Spinal cord (tissue), 10 donors: ENCODE data around the gene KRTAP9-8. TPM values are rescaled to one million over a fixed set of nuclear protein-coding genes. Genes with fewer than 3 reads are reported as not detected.
"Not testable (repeated sequence)": the region's sequence is repeated elsewhere in the genome, so short reads cannot be mapped to it uniquely, and the experiment has no call there.

Source experiments
- DNase-seq, 6 donors: peaks; one replicate each; pipeline versions ENCODE4 v3.0.0 to v3.0.0-alpha.2; 2013 to 2015; ENCODE audit warnings: low spot score in 6 of 6, low read depth in 4 of 6
- H3K27ac ChIP-seq: one replicate; pipeline ENCODE4 v1.5.1; 2013; ENCODE audit warnings: low read depth, low read length, control low read depth
- H3K27me3 ChIP-seq: one replicate; pipeline ENCODE4 v1.6.1; 2013; ENCODE audit warnings: low read length; ENCODE audit not compliant: control insufficient read depth, insufficient read depth
- H3K36me3 ChIP-seq: one replicate; pipeline ENCODE4 v1.6.1; 2013; ENCODE audit warnings: low read length; ENCODE audit not compliant: control insufficient read depth, insufficient read depth
- H3K4me1 ChIP-seq: one replicate; pipeline ENCODE4 v1.6.1; 2013; ENCODE audit warnings: low read length; ENCODE audit not compliant: control insufficient read depth, insufficient read depth
- H3K4me3 ChIP-seq: one replicate; pipeline ENCODE4 v1.5.1; 2013; ENCODE audit warnings: low read depth, low read length, control low read depth
- H3K9me3 ChIP-seq: one replicate; pipeline ENCODE4 v1.6.1; 2013; ENCODE audit warnings: low read length; ENCODE audit not compliant: control insufficient read depth, insufficient read depth
- WGBS: methylation state at CpG from one replicate; pipeline ENCODE4 v1.1.5; 2013; ENCODE audit warnings: missing lambda C conversion rate; ENCODE audit not compliant: insufficient coverage; 5-methylcytosine and 5-hydroxymethylcytosine counted together
- polyA plus RNA-seq, 2 donors: library from polyadenylated mRNA; unstranded; fragments of 120-200 nt; gene quantifications; one replicate each; pipeline ENCODE4 v1.2.1, GENCODE V29; 2013; ENCODE audit not compliant: insufficient read length in 2 of 2
- small RNA-seq: library from RNA; depleted of rRNA; stranded (forward); fragments of <200 nt; gene quantifications from one replicate; pipeline ENCODE3, GENCODE V24; 2014; ENCODE audit warnings: low replicate concordance
- total RNA-seq, 2 donors: library from RNA; depleted of rRNA in 1 of 2; stranded (reverse); fragments of 120-200 nt in 1 of 2; fragments of >200 nt in 1 of 2; gene quantifications; one replicate each; pipeline versions ENCODE4 v1.2.3 to v1.2.4, GENCODE V29; 2013 to 2014
- donor health status: healthy.

KRTAP9-8 gene
- total and polyA plus RNA-seq, 4 donors: not detected

DNA sequence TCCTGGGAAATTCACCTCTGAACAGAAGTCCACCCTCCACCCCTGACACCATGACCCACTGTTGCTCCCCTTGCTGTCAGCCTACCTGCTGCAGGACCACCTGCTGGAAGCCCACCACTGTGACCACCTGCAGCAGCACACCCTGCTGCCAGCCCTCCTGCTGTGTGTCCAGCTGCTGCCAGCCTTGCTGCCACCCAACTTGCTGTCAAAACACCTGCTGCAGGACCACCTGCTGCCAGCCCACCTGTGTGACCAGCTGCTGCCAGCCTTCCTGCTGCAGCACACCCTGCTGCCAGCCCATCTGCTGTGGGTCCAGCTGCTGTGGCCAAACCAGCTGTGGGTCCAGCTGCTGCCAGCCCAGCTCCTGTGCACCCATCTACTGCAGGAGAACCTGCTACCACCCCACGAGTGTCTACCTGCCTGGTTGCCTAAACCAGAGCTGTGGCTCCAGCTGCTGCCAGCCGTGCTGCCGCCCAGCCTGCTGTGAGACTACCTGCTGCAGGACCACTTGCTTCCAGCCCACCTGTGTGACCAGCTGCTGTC is 37.9 kb downstream of the KRTAP9-8 start, which contains the start of gene KRTAP9-7:
Gene KRTAP9-7, plus strand, starts transcription at position 51 of the 543 bp plus-strand sequence. Its CDS starts 0 bp downstream, at position 51.
- H3K27me3 ChIP-seq, H3K4me1 ChIP-seq, H3K9me3 ChIP-seq, H3K36me3 ChIP-seq, H3K27ac ChIP-seq, DNase-seq, H3K4me3 ChIP-seq: not testable (repeated sequence)
- 81% methylated on average over 3 of the region's 3 CpGs for WGBS

DNA sequence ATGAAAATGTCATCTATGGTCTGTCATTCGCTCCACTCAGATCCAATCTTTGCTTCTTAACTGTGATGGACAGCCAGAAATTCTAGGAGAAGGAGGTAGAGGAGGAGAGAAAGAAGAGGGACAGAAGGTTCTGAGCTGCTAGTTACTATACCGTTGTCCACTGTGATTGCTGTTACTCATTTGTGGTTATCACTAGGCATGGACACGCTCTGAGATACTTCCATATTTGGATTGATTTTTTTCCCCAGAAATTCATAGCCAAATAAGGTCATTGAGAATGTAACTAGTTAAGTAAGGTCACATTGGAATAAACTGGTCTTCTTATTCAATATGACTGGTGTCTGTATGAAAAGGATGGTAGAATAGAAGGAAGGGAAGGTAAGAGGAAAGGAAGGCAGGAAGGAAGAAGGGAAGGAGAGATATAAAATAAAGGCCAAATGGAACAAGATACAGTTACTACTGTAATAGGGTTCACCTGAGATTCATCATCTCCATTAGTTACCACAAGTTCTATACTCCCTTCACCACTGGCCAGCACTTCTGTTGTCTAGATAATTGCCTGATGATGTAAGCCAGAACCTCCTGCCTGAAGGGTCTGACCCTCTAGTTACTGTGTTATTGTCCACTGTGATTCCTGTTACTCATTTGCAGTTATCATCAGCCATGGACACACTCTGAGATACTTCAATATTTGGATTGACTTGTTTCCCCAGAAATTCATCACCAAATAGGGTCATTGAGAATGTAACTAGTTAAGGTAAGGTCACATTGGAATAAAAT is 40.6 kb downstream of the KRTAP9-8 start:
- Histone ChIP-seq H3K9me3 (no peaks in the 10 kb centered on the region), H3K27ac (no peak overlapping the region), H3K27me3 (no peaks in the 10 kb centered on the region), H3K36me3 (no peaks in the 10 kb centered on the region), H3K4me3 (no peak overlapping the region), H3K4me1 (no peaks in the 10 kb centered on the region)
- 100% methylated on average over 1 of the region's 3 CpGs for WGBS
- DNase-seq: peak in 1 of 6 donors; percentile 0

DNA sequence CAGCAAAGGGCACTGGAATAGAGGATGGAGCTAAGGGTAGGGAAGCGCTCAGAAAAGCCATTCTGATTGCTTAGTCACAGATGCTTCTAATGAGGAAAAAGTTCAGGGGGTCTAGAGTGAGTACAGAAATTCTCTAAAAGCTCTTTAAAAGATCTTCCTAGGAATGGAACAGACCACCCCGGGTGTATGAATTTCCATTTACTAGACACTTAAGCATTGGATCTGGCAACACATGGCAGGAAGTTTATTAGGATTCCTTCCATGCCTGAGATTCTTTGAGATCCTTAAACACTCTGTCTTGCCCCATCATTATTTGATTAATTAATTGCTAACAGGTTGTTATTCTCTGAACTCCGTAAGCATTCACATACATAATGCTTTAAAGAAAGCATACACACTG is 46.2 kb downstream of the KRTAP9-8 start:
- Histone ChIP-seq H3K36me3 (no peaks in the 10 kb centered on the region), H3K4me3 (no peak overlapping the region), H3K4me1 (no peaks in the 10 kb centered on the region), H3K27ac (no peak overlapping the region), H3K9me3 (no peaks in the 10 kb centered on the region), H3K27me3 (no peaks in the 10 kb centered on the region)
- 80% methylated on average over 1 of the region's 3 CpGs for WGBS
- peak in 1 of 6 donors; percentile 6 for DNase-seq

DNA sequence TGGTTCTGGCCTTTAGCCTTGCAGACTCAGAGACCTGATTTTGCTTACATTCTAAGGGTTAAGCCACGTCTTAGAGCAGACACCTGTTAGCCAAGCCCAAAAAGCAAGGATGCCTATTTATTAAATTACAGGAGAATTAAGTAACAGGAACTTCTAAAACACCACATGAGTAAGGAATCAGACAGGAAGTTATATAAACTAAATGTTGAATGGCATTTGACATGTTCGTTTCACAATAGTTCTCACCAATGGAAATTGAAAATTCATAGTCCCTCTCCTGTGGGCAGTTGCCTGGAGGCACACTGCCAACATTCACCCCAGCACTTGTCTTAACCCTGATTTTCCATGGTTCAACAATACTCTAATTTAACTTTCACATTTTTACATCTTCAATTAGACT is 46.7 kb downstream of the KRTAP9-8 start:
- Histone ChIP-seq H3K27ac (no peak overlapping the region), H3K27me3 (no peaks in the 10 kb centered on the region), H3K9me3 (no peaks in the 10 kb centered on the region), H3K4me3 (no peak overlapping the region), H3K36me3 (no peaks in the 10 kb centered on the region), H3K4me1 (no peaks in the 10 kb centered on the region)
- DNase-seq: peak in 1 of 6 donors; percentile 0
- WGBS: no CpG with 5 or more reads among the region's 2 CpGs

DNA sequence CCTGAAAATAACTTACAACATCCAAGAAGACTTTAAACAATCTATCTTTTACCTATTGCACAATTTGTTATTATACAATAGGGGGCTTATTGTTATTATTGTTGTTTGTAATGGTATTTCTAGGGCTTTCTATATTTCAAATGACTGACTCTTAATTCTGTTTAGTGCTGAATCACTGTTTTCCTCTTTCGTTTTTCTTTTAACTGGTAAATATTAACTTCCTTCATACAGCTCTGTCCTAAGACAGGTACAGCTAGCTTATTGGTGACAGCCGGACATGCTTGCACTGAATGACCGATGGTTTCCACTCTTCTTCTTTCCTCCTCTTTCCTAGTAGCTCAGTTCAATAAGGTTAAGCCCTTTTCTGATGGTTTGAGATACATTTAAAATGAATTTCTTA is 49.3 kb downstream of the KRTAP9-8 start:
- no peaks in the 10 kb centered on the region for H3K9me3 ChIP-seq
- H3K27me3 ChIP-seq: no peaks in the 10 kb centered on the region
- H3K36me3 ChIP-seq: no peaks in the 10 kb centered on the region
- H3K4me3 ChIP-seq: no peak overlapping the region
- H3K27ac ChIP-seq: no peak overlapping the region
- no peaks in the 10 kb centered on the region for H3K4me1 ChIP-seq
- WGBS: 100% methylated on average over 1 of the region's 3 CpGs
- no peak for DNase-seq

Small RNA genes lying within 50 kb of the gene (small RNA-seq; reads per million reads assigned to genes)
- gene KRTAP9-10P: not detected

Other genes starting within 250 kb of the KRTAP9-8 start
Only the 30 nearest of the 41 such genes appear.
- gene KRTAP2-2, start 182.8 kb upstream of the KRTAP9-8 start, total RNA-seq: not detected
- not detected for gene KRTAP2-2, start 182.8 kb upstream of the KRTAP9-8 start, polyA plus RNA-seq
- gene KRTAP2-3, start 177.9 kb upstream of the KRTAP9-8 start, total RNA-seq: not detected
- not detected for gene KRTAP2-3, start 177.9 kb upstream of the KRTAP9-8 start, polyA plus RNA-seq
- gene KRTAP2-4, start 172.1 kb upstream of the KRTAP9-8 start, total RNA-seq: not detected
- gene KRTAP2-4, start 172.1 kb upstream of the KRTAP9-8 start, polyA plus RNA-seq: not detected
- not detected for gene KRTAP4-7, start 153.8 kb upstream of the KRTAP9-8 start, total RNA-seq
- gene KRTAP4-7, start 153.8 kb upstream of the KRTAP9-8 start, polyA plus RNA-seq: not detected
- gene KRTAP4-8, start 139.9 kb upstream of the KRTAP9-8 start, total RNA-seq: not detected
- not detected for gene KRTAP4-8, start 139.9 kb upstream of the KRTAP9-8 start, polyA plus RNA-seq
- gene KRTAP4-16, start 135.8 kb upstream of the KRTAP9-8 start, total RNA-seq: not detected
- gene KRTAP4-16, start 135.8 kb upstream of the KRTAP9-8 start, polyA plus RNA-seq: not detected
- gene KRTAP4-9, start 132.6 kb upstream of the KRTAP9-8 start, total RNA-seq: not detected
- gene KRTAP4-9, start 132.6 kb upstream of the KRTAP9-8 start, polyA plus RNA-seq: not detected
- gene KRTAP4-11, start 119.6 kb upstream of the KRTAP9-8 start, total RNA-seq: not detected
- gene KRTAP4-11, start 119.6 kb upstream of the KRTAP9-8 start, polyA plus RNA-seq: not detected
- gene KRTAP4-12, start 113.8 kb upstream of the KRTAP9-8 start, total RNA-seq: not detected
- not detected for gene KRTAP4-12, start 113.8 kb upstream of the KRTAP9-8 start, polyA plus RNA-seq
- not detected for gene KRTAP4-6, start 97.5 kb upstream of the KRTAP9-8 start, total RNA-seq
- not detected for gene KRTAP4-6, start 97.5 kb upstream of the KRTAP9-8 start, polyA plus RNA-seq
- not detected for gene KRTAP4-5, start 88.2 kb upstream of the KRTAP9-8 start, total RNA-seq
- not detected for gene KRTAP4-5, start 88.2 kb upstream of the KRTAP9-8 start, polyA plus RNA-seq
- not detected for gene KRTAP4-4, start 77.3 kb upstream of the KRTAP9-8 start, total RNA-seq
- gene KRTAP4-4, start 77.3 kb upstream of the KRTAP9-8 start, polyA plus RNA-seq: not detected
- gene KRTAP4-3, start 69.8 kb upstream of the KRTAP9-8 start, total RNA-seq: not detected
- not detected for gene KRTAP4-3, start 69.8 kb upstream of the KRTAP9-8 start, polyA plus RNA-seq
- gene KRTAP4-2, start 59.8 kb upstream of the KRTAP9-8 start, total RNA-seq: not detected
- not detected for gene KRTAP4-2, start 59.8 kb upstream of the KRTAP9-8 start, polyA plus RNA-seq
- not detected for gene KRTAP4-1, start 53.1 kb upstream of the KRTAP9-8 start, total RNA-seq
- not detected for gene KRTAP4-1, start 53.1 kb upstream of the KRTAP9-8 start, polyA plus RNA-seq
- not detected for gene KRTAP9-1, start 48.1 kb upstream of the KRTAP9-8 start, total RNA-seq
- gene KRTAP9-1, start 48.1 kb upstream of the KRTAP9-8 start, polyA plus RNA-seq: not detected
- gene KRTAP9-2, start 11.4 kb upstream of the KRTAP9-8 start, total RNA-seq: not detected
- not detected for gene KRTAP9-2, start 11.4 kb upstream of the KRTAP9-8 start, polyA plus RNA-seq
- not detected for gene KRTAP9-3, start 5.5 kb upstream of the KRTAP9-8 start, total RNA-seq
- gene KRTAP9-3, start 5.5 kb upstream of the KRTAP9-8 start, polyA plus RNA-seq: not detected
- not detected for gene KRTAP9-4, start 11.7 kb downstream of the KRTAP9-8 start, total RNA-seq
- not detected for gene KRTAP9-4, start 11.7 kb downstream of the KRTAP9-8 start, polyA plus RNA-seq
- gene KRTAP9-9, start 17.4 kb downstream of the KRTAP9-8 start, total RNA-seq: not detected
- not detected for gene KRTAP9-9, start 17.4 kb downstream of the KRTAP9-8 start, polyA plus RNA-seq
- gene KRTAP9-6, start 27.4 kb downstream of the KRTAP9-8 start, total RNA-seq: not detected
- gene KRTAP9-6, start 27.4 kb downstream of the KRTAP9-8 start, polyA plus RNA-seq: under 1 TPM in 1 of 2 donors, not detected in 1; 0.17 TPM
- gene KRTAP9-7, start 37.7 kb downstream of the KRTAP9-8 start, total RNA-seq: not detected
- not detected for gene KRTAP9-7, start 37.7 kb downstream of the KRTAP9-8 start, polyA plus RNA-seq
- gene KRTAP29-1, start 64.9 kb downstream of the KRTAP9-8 start, total RNA-seq: not detected
- gene KRTAP29-1, start 64.9 kb downstream of the KRTAP9-8 start, polyA plus RNA-seq: not detected
- gene KRTAP16-1, start 71.3 kb downstream of the KRTAP9-8 start, total RNA-seq: not detected
- not detected for gene KRTAP16-1, start 71.3 kb downstream of the KRTAP9-8 start, polyA plus RNA-seq
- not detected for gene KRTAP17-1, start 77.7 kb downstream of the KRTAP9-8 start, total RNA-seq
- gene KRTAP17-1, start 77.7 kb downstream of the KRTAP9-8 start, polyA plus RNA-seq: not detected
- not detected for gene KRT33A, start 112.8 kb downstream of the KRTAP9-8 start, total RNA-seq
- not detected for gene KRT33A, start 112.8 kb downstream of the KRTAP9-8 start, polyA plus RNA-seq
- gene KRT33B, start 131.8 kb downstream of the KRTAP9-8 start, total RNA-seq: under 1 TPM in 1 of 2 donors, not detected in 1; 0.20 TPM
- gene KRT33B, start 131.8 kb downstream of the KRTAP9-8 start, polyA plus RNA-seq: under 1 TPM in 1 of 2 donors, not detected in 1; 0.44 TPM
- gene KRT34, start 144.3 kb downstream of the KRTAP9-8 start, total RNA-seq: not detected
- not detected for gene KRT34, start 144.3 kb downstream of the KRTAP9-8 start, polyA plus RNA-seq
- under 1 TPM in 1 of 2 donors, not detected in 1; 0.11 TPM for gene KRT31, start 159.6 kb downstream of the KRTAP9-8 start, total RNA-seq
- under 1 TPM in 1 of 2 donors, not detected in 1; 0.15 TPM for gene KRT31, start 159.6 kb downstream of the KRTAP9-8 start, polyA plus RNA-seq
- not detected for gene KRT37, start 186.6 kb downstream of the KRTAP9-8 start, total RNA-seq
- gene KRT37, start 186.6 kb downstream of the KRTAP9-8 start, polyA plus RNA-seq: not detected